Measurements from ENCODE around the gene SNX10.

SNX10 gene

GRCh38 chr7:26275213-26275612 is 16.4 kb upstream of the SNX10 start:
- TF ChIP-seq CTCF (conservative IDR thresholded peaks at IDR 0.05; ENCODE audit: low read length), result no peak
- no peak overlapping the region for H3K4me3 ChIP-seq (ENCODE audit: low read length)
- no peak for DNase-seq (ENCODE audit: low read depth)

GRCh38 chr7:26278770-26279169 is 12.9 kb upstream of the SNX10 start:
- no peak overlapping the region for H3K4me3 ChIP-seq (ENCODE audit: low read length)
- DNase-seq (ENCODE audit: low read depth), result no peak
- TF ChIP-seq CTCF (conservative IDR thresholded peaks at IDR 0.05; ENCODE audit: low read length), result no peak

- DNase-seq (ENCODE audit: low read depth), result peak; percentile 20
- no peak overlapping the region for H3K4me3 ChIP-seq (ENCODE audit: low read length)
- no peak for TF ChIP-seq CTCF (conservative IDR thresholded peaks at IDR 0.05; ENCODE audit: low read length)
These were observed 12.3 kb upstream of the SNX10 start for GRCh38 chr7:26279405-26279804.

- no peak for TF ChIP-seq CTCF (conservative IDR thresholded peaks at IDR 0.05; ENCODE audit: low read length)
- no peak for DNase-seq (ENCODE audit: low read depth)
- H3K4me3 ChIP-seq (ENCODE audit: low read length), result no peak overlapping the region
These were observed 11.6 kb upstream of the SNX10 start for GRCh38 chr7:26280097-26280496.

- no peak for TF ChIP-seq CTCF (conservative IDR thresholded peaks at IDR 0.05; ENCODE audit: low read length)
- no peak overlapping the region for H3K4me3 ChIP-seq (ENCODE audit: low read length)
- no peak for DNase-seq (ENCODE audit: low read depth)
These were observed 10.9 kb upstream of the SNX10 start for GRCh38 chr7:26280723-26281122.

GRCh38 chr7:26284477-26284876 is 7.2 kb upstream of the SNX10 start:
- TF ChIP-seq CTCF (conservative IDR thresholded peaks at IDR 0.05; ENCODE audit: low read length), result no peak
- no peak overlapping the region for H3K4me3 ChIP-seq (ENCODE audit: low read length)
- DNase-seq (ENCODE audit: low read depth), result no peak

- TF ChIP-seq CTCF (conservative IDR thresholded peaks at IDR 0.05; ENCODE audit: low read length), result peak; percentile 20; the same call in 1 of the 2 replicates
- no peak overlapping the region for H3K4me3 ChIP-seq (ENCODE audit: low read length)
- DNase-seq (ENCODE audit: low read depth), result no peak
These were observed 6.5 kb upstream of the SNX10 start for GRCh38 chr7:26284995-26285632.

Measured in AG10803 (cell line).